Endothelial cell of umbilical vein (primary cell): ENCODE data around the gene ESRRA.

ENCODE experiments used
- EZH2 ChIP-seq: IDR thresholded peaks from 2 replicates; pipeline ENCODE4 v1.6.1; 2012; ENCODE audit warnings: borderline replicate concordance, low read depth, mild to moderate bottlenecking, moderate library complexity, low read length, inconsistent platforms; ENCODE audit not compliant: severe bottlenecking
- TF ChIP-seq, protein P1 (sequence below), 2 donors: IDR thresholded peaks; 1 replicate in 1 of 2; 2 replicates in 1 of 2; pipeline ENCODE4 v1.5.1; 2011; ENCODE audit warnings: low read length in 2 of 2, mild to moderate bottlenecking in 2 of 2, moderate library complexity in 2 of 2, control low read depth in 1 of 2, inconsistent platforms in 1 of 2, low read depth in 1 of 2; ENCODE audit not compliant: insufficient read depth in 1 of 2; ENCODE audit errors: extremely low read depth in 1 of 2

- TF ChIP-seq, protein P1, sequence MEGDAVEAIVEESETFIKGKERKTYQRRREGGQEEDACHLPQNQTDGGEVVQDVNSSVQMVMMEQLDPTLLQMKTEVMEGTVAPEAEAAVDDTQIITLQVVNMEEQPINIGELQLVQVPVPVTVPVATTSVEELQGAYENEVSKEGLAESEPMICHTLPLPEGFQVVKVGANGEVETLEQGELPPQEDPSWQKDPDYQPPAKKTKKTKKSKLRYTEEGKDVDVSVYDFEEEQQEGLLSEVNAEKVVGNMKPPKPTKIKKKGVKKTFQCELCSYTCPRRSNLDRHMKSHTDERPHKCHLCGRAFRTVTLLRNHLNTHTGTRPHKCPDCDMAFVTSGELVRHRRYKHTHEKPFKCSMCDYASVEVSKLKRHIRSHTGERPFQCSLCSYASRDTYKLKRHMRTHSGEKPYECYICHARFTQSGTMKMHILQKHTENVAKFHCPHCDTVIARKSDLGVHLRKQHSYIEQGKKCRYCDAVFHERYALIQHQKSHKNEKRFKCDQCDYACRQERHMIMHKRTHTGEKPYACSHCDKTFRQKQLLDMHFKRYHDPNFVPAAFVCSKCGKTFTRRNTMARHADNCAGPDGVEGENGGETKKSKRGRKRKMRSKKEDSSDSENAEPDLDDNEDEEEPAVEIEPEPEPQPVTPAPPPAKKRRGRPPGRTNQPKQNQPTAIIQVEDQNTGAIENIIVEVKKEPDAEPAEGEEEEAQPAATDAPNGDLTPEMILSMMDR (IDR thresholded peaks at IDR 0.05; ENCODE audit: extremely low read depth in 1 of 2, insufficient read depth in 1 of 2, low read depth in 1 of 2, low read length in 2 of 2), result no peak
- TF ChIP-seq EZH2, result no peak
Measured at GRCh38 chr11:64322925-64323260, 17.6 kb downstream of the ESRRA start.
